Measurements from ENCODE around the gene CDH26.

Gene CDH26

GRCh38 chr20:59942245-59942644 is 16.0 kb upstream of the CDH26 start:
- TF ChIP-seq CTCF (conservative IDR thresholded peaks at IDR 0.05), result no peak
- no peak for TF ChIP-seq ZFX (IDR thresholded peaks at IDR 0.05)
- H3K27ac ChIP-seq, result no peak overlapping the region

- no peak overlapping the region for H3K27ac ChIP-seq
- TF ChIP-seq ZFX (IDR thresholded peaks at IDR 0.05), result no peak
- no peak for TF ChIP-seq CTCF (conservative IDR thresholded peaks at IDR 0.05)
Observed at GRCh38 chr20:59944726-59945125, 13.5 kb upstream of the CDH26 start.

GRCh38 chr20:59945175-59945574 is 13.0 kb upstream of the CDH26 start:
- no peak for TF ChIP-seq ZFX (IDR thresholded peaks at IDR 0.05)
- no peak for TF ChIP-seq CTCF (conservative IDR thresholded peaks at IDR 0.05)
- H3K27ac ChIP-seq, result no peak overlapping the region

GRCh38 chr20:59945731-59946130 is 12.5 kb upstream of the CDH26 start:
- TF ChIP-seq ZFX (IDR thresholded peaks at IDR 0.05), result no peak
- TF ChIP-seq CTCF (conservative IDR thresholded peaks at IDR 0.05), result no peak
- H3K27ac ChIP-seq, result no peak overlapping the region

- no peak for TF ChIP-seq CTCF (conservative IDR thresholded peaks at IDR 0.05)
- no peak for TF ChIP-seq ZFX (IDR thresholded peaks at IDR 0.05)
- H3K27ac ChIP-seq, result no peak overlapping the region
Observed at GRCh38 chr20:59947376-59947775, 10.8 kb upstream of the CDH26 start.

GRCh38 chr20:59948212-59948611 is 10.0 kb upstream of the CDH26 start:
- no peak for TF ChIP-seq CTCF (conservative IDR thresholded peaks at IDR 0.05)
- no peak overlapping the region for H3K27ac ChIP-seq

- no peak overlapping the region for H3K27ac ChIP-seq
- TF ChIP-seq ZFX (IDR thresholded peaks at IDR 0.05) (no peak), CTCF (conservative IDR thresholded peaks at IDR 0.05) (peak; percentile 86)
Observed at GRCh38 chr20:59948828-59949720, 9.1 kb upstream of the CDH26 start.

All from C4-2B (cell line).